ENCODE measurements around the gene NEURL4. TPM values are rescaled to one million over a fixed set of nuclear protein-coding genes. Genes with fewer than 3 reads are reported as not detected.

The NEURL4 gene
- total RNA-seq, 1 experiment from 2014 or later: 11.1 TPM

DNA sequence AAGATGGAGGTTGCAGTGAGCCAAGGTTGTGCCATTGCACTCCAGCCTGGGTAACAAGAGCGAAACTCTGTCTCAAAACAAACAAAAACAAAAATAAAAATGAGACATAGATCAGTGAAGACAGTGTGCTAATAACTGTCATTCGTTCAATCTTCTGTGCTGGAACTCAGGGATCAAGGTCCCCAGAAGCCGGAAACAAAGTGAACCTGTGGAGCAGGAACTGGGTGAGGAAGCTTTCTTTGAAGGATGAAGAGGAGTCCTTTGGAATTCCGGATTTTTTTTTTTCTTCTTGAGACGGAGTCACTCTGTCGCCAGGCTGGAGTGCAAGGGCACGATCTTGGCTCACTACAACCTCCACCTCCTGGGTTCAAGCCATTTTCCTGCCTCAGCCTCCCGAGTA lies 49.7 kb downstream of the NEURL4 start:
- Histone ChIP-seq H3K27me3 (ENCODE audit: low read length) (no peaks in the 10 kb centered on the region), H3K79me2 (ENCODE audit: low read length) (no peaks in the 10 kb centered on the region), H3K4me2 (ENCODE audit: low read depth, low read length, poor library complexity, severe bottlenecking) (no peak overlapping the region), H3K4me3 (ENCODE audit: low read length) (no peak overlapping the region), H2AFZ (ENCODE audit: low read length) (no peak overlapping the region), H3K9ac (ENCODE audit: low read length) (no peak overlapping the region), H3K36me3 (ENCODE audit: insufficient read depth, low read length) (no peaks in the 10 kb centered on the region), H4K20me1 (ENCODE audit: insufficient read depth, low read depth, low read length) (no peaks in the 10 kb centered on the region), H3K27ac (ENCODE audit: low read length) (no peak overlapping the region), H3K9me3 (ENCODE audit: low read length) (no peaks in the 10 kb centered on the region), H3K9me2 (replicated peaks; ENCODE audit: insufficient read depth, low read length) (no peaks in the 10 kb centered on the region), H3K4me1 (ENCODE audit: low read length) (peaks cover 21% of the 10 kb centered on the region)
- no peak for DNase-seq

DNA sequence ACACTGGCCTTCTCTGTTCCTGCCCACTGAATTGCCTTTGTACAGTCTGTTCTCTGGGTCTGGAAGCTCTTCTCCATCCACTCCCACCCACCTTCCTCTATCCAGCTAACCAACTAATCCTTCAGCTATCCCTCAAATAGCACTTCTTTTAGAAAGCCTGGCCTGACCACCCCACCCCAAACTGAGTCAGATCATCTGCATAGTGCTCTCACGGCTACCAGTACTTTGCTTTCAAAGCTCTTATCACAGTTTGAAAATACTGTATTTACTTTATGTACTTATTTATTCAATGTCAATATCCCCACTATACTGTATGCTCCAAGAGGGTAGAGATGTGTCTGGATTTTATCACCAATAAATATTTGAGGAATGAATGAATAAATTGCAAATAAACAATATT lies 62.4 kb downstream of the NEURL4 start:
- Histone ChIP-seq H3K9ac (ENCODE audit: low read length) (no peak overlapping the region), H2AFZ (ENCODE audit: low read length) (no peak overlapping the region), H3K27me3 (ENCODE audit: low read length) (no peaks in the 10 kb centered on the region), H3K4me3 (ENCODE audit: low read length) (no peak overlapping the region), H3K36me3 (ENCODE audit: insufficient read depth, low read length) (no peaks in the 10 kb centered on the region), H3K79me2 (ENCODE audit: low read length) (no peaks in the 10 kb centered on the region), H3K4me2 (ENCODE audit: low read depth, low read length, poor library complexity, severe bottlenecking) (no peak overlapping the region), H4K20me1 (ENCODE audit: insufficient read depth, low read depth, low read length) (no peaks in the 10 kb centered on the region), H3K9me2 (replicated peaks; ENCODE audit: insufficient read depth, low read length) (no peaks in the 10 kb centered on the region), H3K27ac (ENCODE audit: low read length) (no peak overlapping the region), H3K4me1 (ENCODE audit: low read length) (no peaks in the 10 kb centered on the region), H3K9me3 (ENCODE audit: low read length) (no peaks in the 10 kb centered on the region)
- no peak for DNase-seq

Small RNA genes within 50 kb of the gene (small RNA-seq; reads per million reads assigned to genes)
- gene AC026954.2 (not detected), gene RF00019 (not detected)

Other genes starting within 250 kb of the NEURL4 start
- not detected in 2 replicates for gene CLEC10A, start 249.1 kb downstream of the NEURL4 start, total RNA-seq (2014; rRNA removed; shearing (Covaris generic); ENCODE audit: low replicate concordance)
- gene ASGR2, start 214.5 kb downstream of the NEURL4 start, total RNA-seq (2014; rRNA removed; shearing (Covaris generic); ENCODE audit: low replicate concordance): not detected in 2 replicates
- gene ASGR1, start 150.0 kb downstream of the NEURL4 start, total RNA-seq (2014; rRNA removed; shearing (Covaris generic); ENCODE audit: low replicate concordance): 1.2 TPM in 1 of 2 replicates, not detected in the other
- gene DLG4, start 109.5 kb downstream of the NEURL4 start, total RNA-seq (2014; rRNA removed; shearing (Covaris generic); ENCODE audit: low replicate concordance): 8.5 and 24.1 TPM in 2 replicates
- gene ACADVL, start 109.4 kb downstream of the NEURL4 start, total RNA-seq (2014; rRNA removed; shearing (Covaris generic); ENCODE audit: low replicate concordance): 245 and 371 TPM in 2 replicates
- 75.2 and 117 TPM in 2 replicates for gene DVL2, start 94.8 kb downstream of the NEURL4 start, total RNA-seq (2014; rRNA removed; shearing (Covaris generic); ENCODE audit: low replicate concordance)
- gene PHF23, start 89.9 kb downstream of the NEURL4 start, total RNA-seq (2014; rRNA removed; shearing (Covaris generic); ENCODE audit: low replicate concordance): 36.7 and 69.3 TPM in 2 replicates
- 218 and 301 TPM in 2 replicates for gene GABARAP, start 86.9 kb downstream of the NEURL4 start, total RNA-seq (2014; rRNA removed; shearing (Covaris generic); ENCODE audit: low replicate concordance)
- 52.6 and 87.8 TPM in 2 replicates for gene CTDNEP1, start 77.6 kb downstream of the NEURL4 start, total RNA-seq (2014; rRNA removed; shearing (Covaris generic); ENCODE audit: low replicate concordance)
- 38.8 and 53.4 TPM in 2 replicates for gene ELP5, start 77.1 kb downstream of the NEURL4 start, total RNA-seq (2014; rRNA removed; shearing (Covaris generic); ENCODE audit: low replicate concordance)
- not detected in 2 replicates for gene CLDN7, start 66.9 kb downstream of the NEURL4 start, total RNA-seq (2014; rRNA removed; shearing (Covaris generic); ENCODE audit: low replicate concordance)
- gene SLC2A4, start 47.6 kb downstream of the NEURL4 start, total RNA-seq (2014; rRNA removed; shearing (Covaris generic); ENCODE audit: low replicate concordance): 0.14 TPM in 1 of 2 replicates, not detected in the other
- gene YBX2, start 34.7 kb downstream of the NEURL4 start, total RNA-seq (2014; rRNA removed; shearing (Covaris generic); ENCODE audit: low replicate concordance): not detected in 2 replicates
- gene EIF5A, start 21.7 kb downstream of the NEURL4 start, total RNA-seq (2014; rRNA removed; shearing (Covaris generic); ENCODE audit: low replicate concordance): 231 and 326 TPM in 2 replicates
- 36.9 and 63.1 TPM in 2 replicates for gene GPS2, start 14.0 kb downstream of the NEURL4 start, total RNA-seq (2014; rRNA removed; shearing (Covaris generic); ENCODE audit: low replicate concordance)
- 51.0 and 85.0 TPM in 2 replicates for gene ACAP1, start 7.2 kb upstream of the NEURL4 start, total RNA-seq (2014; rRNA removed; shearing (Covaris generic); ENCODE audit: low replicate concordance)
- 5.1 and 6.8 TPM in 2 replicates for gene KCTD11, start 22.8 kb upstream of the NEURL4 start, total RNA-seq (2014; rRNA removed; shearing (Covaris generic); ENCODE audit: low replicate concordance)
- gene TMEM95, start 25.8 kb upstream of the NEURL4 start, total RNA-seq (2014; rRNA removed; shearing (Covaris generic); ENCODE audit: low replicate concordance): not detected in 2 replicates
- gene TNK1, start 51.8 kb upstream of the NEURL4 start, total RNA-seq (2014; rRNA removed; shearing (Covaris generic); ENCODE audit: low replicate concordance): 0.75 and 3.8 TPM in 2 replicates
- 39.8 and 40.4 TPM in 2 replicates for gene PLSCR3, start 65.2 kb upstream of the NEURL4 start, total RNA-seq (2014; rRNA removed; shearing (Covaris generic); ENCODE audit: low replicate concordance)
- 262 and 330 TPM in 2 replicates for gene TMEM256, start 74.8 kb upstream of the NEURL4 start, total RNA-seq (2014; rRNA removed; shearing (Covaris generic); ENCODE audit: low replicate concordance)
- not detected in 2 replicates for gene NLGN2, start 78.5 kb upstream of the NEURL4 start, total RNA-seq (2014; rRNA removed; shearing (Covaris generic); ENCODE audit: low replicate concordance)
- gene SPEM1, start 91.0 kb upstream of the NEURL4 start, total RNA-seq (2014; rRNA removed; shearing (Covaris generic); ENCODE audit: low replicate concordance): not detected in 2 replicates
- gene SPEM2, start 96.3 kb upstream of the NEURL4 start, total RNA-seq (2014; rRNA removed; shearing (Covaris generic); ENCODE audit: low replicate concordance): not detected in 2 replicates
- not detected in 2 replicates for gene SPEM3, start 99.5 kb upstream of the NEURL4 start, total RNA-seq (2014; rRNA removed; shearing (Covaris generic); ENCODE audit: low replicate concordance)
- 3.0 and 9.9 TPM in 2 replicates for gene TMEM102, start 106.1 kb upstream of the NEURL4 start, total RNA-seq (2014; rRNA removed; shearing (Covaris generic); ENCODE audit: low replicate concordance)
- 0.32 and 0.67 TPM in 2 replicates for gene FGF11, start 110.2 kb upstream of the NEURL4 start, total RNA-seq (2014; rRNA removed; shearing (Covaris generic); ENCODE audit: low replicate concordance)
- gene CHRNB1, start 115.7 kb upstream of the NEURL4 start, total RNA-seq (2014; rRNA removed; shearing (Covaris generic); ENCODE audit: low replicate concordance): 3.6 and 6.6 TPM in 2 replicates
- 5.5 and 7.2 TPM in 2 replicates for gene ZBTB4, start 150.3 kb upstream of the NEURL4 start, total RNA-seq (2014; rRNA removed; shearing (Covaris generic); ENCODE audit: low replicate concordance)
- not detected in 2 replicates for gene SLC35G6, start 152.1 kb upstream of the NEURL4 start, total RNA-seq (2014; rRNA removed; shearing (Covaris generic); ENCODE audit: low replicate concordance)
- 78.8 and 169 TPM in 2 replicates for gene POLR2A, start 155.0 kb upstream of the NEURL4 start, total RNA-seq (2014; rRNA removed; shearing (Covaris generic); ENCODE audit: low replicate concordance)
- gene TNFSF12, start 219.7 kb upstream of the NEURL4 start, total RNA-seq (2014; rRNA removed; shearing (Covaris generic); ENCODE audit: low replicate concordance): not detected in 2 replicates
- 0.90 and 4.0 TPM in 2 replicates for gene TNFSF13, start 229.4 kb upstream of the NEURL4 start, total RNA-seq (2014; rRNA removed; shearing (Covaris generic); ENCODE audit: low replicate concordance)
- 62.8 and 96.1 TPM in 2 replicates for gene SENP3, start 232.6 kb upstream of the NEURL4 start, total RNA-seq (2014; rRNA removed; shearing (Covaris generic); ENCODE audit: low replicate concordance)

Data from Karpas-422 (cell line).